ENCODE measurements around the gene TUBB4B. TPM values are rescaled to one million over a fixed set of nuclear protein-coding genes. Genes with fewer than 3 reads are reported as not detected.

Gene TUBB4B
- total RNA-seq, 1 donor, result 67.7 TPM

DNA sequence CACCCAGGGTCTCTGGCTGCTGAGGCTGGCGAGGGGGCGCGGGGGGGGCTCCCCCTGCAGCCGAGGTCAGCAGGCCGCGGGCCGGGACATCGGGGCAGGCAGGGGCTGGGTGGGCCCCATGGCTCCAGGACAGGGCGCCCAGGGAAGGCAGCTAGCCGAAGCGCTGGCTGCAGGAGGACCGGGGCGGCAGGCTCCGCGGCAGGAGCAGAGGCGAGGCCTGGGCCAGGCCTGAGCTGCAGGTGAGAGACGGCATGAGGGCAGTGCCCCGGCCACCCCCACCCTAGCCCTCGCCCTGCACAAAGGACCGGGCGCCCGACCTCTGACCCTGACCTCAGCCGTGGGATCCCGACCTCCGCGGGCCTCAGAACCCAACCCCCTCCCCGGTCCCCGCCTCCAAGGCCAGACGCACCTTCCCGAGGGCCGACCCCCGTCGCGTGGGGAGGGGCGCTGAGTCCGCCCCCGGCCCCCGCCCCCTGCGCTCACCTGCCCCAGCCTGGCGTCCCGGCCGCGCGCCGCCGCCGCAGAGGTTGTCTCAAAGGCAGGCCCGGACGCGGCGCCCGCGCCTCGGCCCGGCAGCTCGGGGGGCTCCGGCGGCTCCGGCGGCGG lies 19.5 kb upstream of the TUBB4B start:
- Histone ChIP-seq H3K4me2 (ENCODE audit: insufficient read depth, low read length) (peak overlapping the region; percentile 43), H3K4me3 (ENCODE audit: insufficient read depth, low read length) (peak overlapping the region; percentile 57)
- TF ChIP-seq, protein P1, sequence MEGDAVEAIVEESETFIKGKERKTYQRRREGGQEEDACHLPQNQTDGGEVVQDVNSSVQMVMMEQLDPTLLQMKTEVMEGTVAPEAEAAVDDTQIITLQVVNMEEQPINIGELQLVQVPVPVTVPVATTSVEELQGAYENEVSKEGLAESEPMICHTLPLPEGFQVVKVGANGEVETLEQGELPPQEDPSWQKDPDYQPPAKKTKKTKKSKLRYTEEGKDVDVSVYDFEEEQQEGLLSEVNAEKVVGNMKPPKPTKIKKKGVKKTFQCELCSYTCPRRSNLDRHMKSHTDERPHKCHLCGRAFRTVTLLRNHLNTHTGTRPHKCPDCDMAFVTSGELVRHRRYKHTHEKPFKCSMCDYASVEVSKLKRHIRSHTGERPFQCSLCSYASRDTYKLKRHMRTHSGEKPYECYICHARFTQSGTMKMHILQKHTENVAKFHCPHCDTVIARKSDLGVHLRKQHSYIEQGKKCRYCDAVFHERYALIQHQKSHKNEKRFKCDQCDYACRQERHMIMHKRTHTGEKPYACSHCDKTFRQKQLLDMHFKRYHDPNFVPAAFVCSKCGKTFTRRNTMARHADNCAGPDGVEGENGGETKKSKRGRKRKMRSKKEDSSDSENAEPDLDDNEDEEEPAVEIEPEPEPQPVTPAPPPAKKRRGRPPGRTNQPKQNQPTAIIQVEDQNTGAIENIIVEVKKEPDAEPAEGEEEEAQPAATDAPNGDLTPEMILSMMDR (IDR thresholded peaks at IDR 0.05; ENCODE audit: extremely low read depth, low read depth, low read length), result no peak

DNA sequence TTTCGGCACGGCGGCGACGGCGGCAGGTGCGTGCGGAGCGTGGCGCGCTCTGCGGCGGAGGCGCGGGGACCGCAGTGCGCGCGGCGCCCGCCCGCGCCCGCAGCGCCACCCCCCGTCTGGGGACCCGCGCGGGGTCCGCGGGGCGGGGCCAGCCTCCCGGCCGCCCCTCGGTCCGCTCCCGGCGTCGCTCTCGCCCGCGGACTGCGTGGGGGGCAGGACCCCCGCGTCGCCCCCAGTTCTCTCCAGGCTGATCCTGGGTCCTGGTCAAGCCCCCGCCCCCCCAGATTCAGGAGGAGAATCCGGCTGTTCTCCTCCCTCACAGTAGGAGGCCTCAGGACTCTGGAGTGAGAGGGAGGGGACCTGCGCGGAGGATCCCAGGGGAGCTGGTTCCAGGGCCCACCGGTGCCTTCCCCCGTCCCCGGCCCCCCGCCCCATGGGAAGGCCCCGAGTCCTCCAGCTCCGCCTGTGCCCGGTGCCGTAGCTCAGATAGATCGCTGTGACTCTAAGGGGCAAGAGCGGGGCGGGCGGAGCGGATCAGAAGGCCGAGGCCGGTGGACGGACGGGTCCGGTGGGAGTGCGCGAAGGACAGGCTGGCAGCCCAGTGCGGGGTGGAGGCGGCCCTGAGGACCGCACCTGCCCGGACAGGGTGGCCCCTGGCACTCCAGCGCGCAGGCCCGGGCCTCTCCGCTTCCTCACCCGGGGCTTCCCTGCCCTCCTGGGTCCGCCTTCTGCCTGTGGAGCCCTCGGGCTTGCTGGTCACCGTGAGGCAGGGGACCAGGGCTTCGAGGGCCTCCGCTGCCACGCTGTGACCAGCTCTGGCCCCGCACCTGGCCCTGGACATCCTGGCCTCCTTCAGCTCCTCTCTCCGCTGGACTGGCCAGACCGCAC lies 18.7 kb upstream of the TUBB4B start, which contains the start of gene RNF208:
Gene RNF208, minus strand, starts transcription at position 51 of the 888 bp plus-strand sequence. CDS start 1,028 bp downstream, outside the sequence.
- H3K9me3 ChIP-seq (ENCODE audit: low read depth, low read length), result no peaks in the 10 kb centered on the region
- DNase-seq (ENCODE audit: insufficient read length, low spot score, missing footprints), result no peak
- H3K4me3 ChIP-seq (ENCODE audit: insufficient read depth, low read length), result peak within 1 kb of the TSS; percentile 90
- no peaks in the 10 kb centered on the region for H3K79me2 ChIP-seq (ENCODE audit: insufficient read depth, low read length)
- no peaks in the 10 kb centered on the region for H3K36me3 ChIP-seq (ENCODE audit: insufficient read depth, low read length)
- no peaks in the 10 kb centered on the region for H3K27me3 ChIP-seq (ENCODE audit: insufficient read depth, low read length)
- H3K27ac ChIP-seq (ENCODE audit: low read depth, low read length), result no peak within 1 kb of the TSS
- TF ChIP-seq, protein P1 (IDR thresholded peaks at IDR 0.05; ENCODE audit: extremely low read depth, low read depth, low read length), result no peak
- H3K4me2 ChIP-seq (ENCODE audit: insufficient read depth, low read length), result peak within 1 kb of the TSS; percentile 86
- H4K20me1 ChIP-seq (ENCODE audit: insufficient read depth, low read length), result no peaks in the 10 kb centered on the region
- peaks cover 19% of the 10 kb centered on the region for H3K4me1 ChIP-seq (ENCODE audit: insufficient read depth, low read length)
- H2AFZ ChIP-seq (ENCODE audit: low read length), result peak within 1 kb of the TSS; percentile 51

More for the DNA sequence above, 19.5 kb upstream of the TUBB4B start:
- H3K9me3 ChIP-seq (ENCODE audit: low read depth, low read length), result no peaks in the 10 kb centered on the region
- no peaks in the 10 kb centered on the region for H3K79me2 ChIP-seq (ENCODE audit: insufficient read depth, low read length)
- H3K4me1 ChIP-seq (ENCODE audit: insufficient read depth, low read length), result peaks cover 23% of the 10 kb centered on the region
- no peak for DNase-seq (ENCODE audit: insufficient read length, low spot score, missing footprints)
- H3K27me3 ChIP-seq (ENCODE audit: insufficient read depth, low read length), result no peaks in the 10 kb centered on the region
- H2AFZ ChIP-seq (ENCODE audit: low read length), result no peak overlapping the region
- H3K36me3 ChIP-seq (ENCODE audit: insufficient read depth, low read length), result no peaks in the 10 kb centered on the region
- H4K20me1 ChIP-seq (ENCODE audit: insufficient read depth, low read length), result no peaks in the 10 kb centered on the region
- H3K27ac ChIP-seq (ENCODE audit: low read depth, low read length), result no peak overlapping the region

DNA sequence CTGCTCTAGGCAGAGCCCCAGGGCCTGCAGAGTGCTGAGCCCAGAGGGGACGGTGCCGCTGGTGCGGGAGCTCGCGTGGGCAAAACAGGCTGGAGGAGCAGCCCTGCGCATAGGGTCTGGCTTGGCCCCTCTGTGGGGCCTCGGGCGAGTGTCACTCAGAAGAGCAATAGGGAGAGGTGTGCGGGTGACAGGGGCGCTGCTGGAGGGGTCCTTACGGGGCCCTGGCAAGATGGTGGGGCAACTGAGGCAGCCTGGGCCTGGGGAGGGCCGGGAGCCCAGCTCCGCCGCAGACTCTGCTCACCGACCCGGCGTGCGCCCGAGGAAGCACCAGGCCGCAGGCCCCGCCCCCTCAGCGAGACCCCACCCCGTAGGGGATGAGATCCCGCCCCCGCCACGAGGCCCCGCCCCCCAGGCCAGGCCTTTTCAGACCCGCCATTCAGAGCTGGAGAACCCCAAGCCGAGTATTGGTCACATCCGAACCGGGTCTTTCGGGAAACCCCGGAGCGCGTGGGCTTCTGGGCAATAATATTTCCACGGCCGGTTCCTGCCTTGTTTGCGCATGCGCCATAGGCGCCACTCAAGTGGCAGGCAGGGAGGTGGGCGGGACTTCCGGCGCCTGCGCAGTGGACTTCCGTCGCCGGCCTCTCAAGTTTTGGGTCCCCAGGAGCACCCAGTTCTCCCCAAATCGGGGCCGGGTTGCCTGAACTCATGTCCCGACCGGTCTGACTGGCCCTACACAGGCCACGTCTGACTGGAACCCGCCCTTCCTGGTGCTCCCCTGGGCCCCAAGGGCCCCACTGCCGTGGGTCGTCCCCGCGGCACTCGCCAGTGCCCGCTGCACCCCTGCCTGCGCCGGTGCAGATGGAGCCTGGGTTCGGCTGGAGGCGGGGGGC lies 17.8 kb upstream of the TUBB4B start:
- no peaks in the 10 kb centered on the region for H4K20me1 ChIP-seq (ENCODE audit: insufficient read depth, low read length)
- H3K27ac ChIP-seq (ENCODE audit: low read depth, low read length), result peak overlapping the region; percentile 86
- H3K4me1 ChIP-seq (ENCODE audit: insufficient read depth, low read length), result peaks cover 18% of the 10 kb centered on the region
- peak overlapping the region; percentile 90 for H3K4me3 ChIP-seq (ENCODE audit: insufficient read depth, low read length)
- no peaks in the 10 kb centered on the region for H3K36me3 ChIP-seq (ENCODE audit: insufficient read depth, low read length)
- peak; percentile 100 for DNase-seq (ENCODE audit: insufficient read length, low spot score, missing footprints)
- no peaks in the 10 kb centered on the region for H3K9me3 ChIP-seq (ENCODE audit: low read depth, low read length)
- H3K79me2 ChIP-seq (ENCODE audit: insufficient read depth, low read length), result no peaks in the 10 kb centered on the region
- H3K27me3 ChIP-seq (ENCODE audit: insufficient read depth, low read length), result no peaks in the 10 kb centered on the region
- TF ChIP-seq, protein P1 (IDR thresholded peaks at IDR 0.05; ENCODE audit: extremely low read depth, low read depth, low read length), result no peak
- peak overlapping the region; percentile 87 for H3K4me2 ChIP-seq (ENCODE audit: insufficient read depth, low read length)
- H2AFZ ChIP-seq (ENCODE audit: low read length), result peak overlapping the region; percentile 91
